GM12874 (cell line): Measurements from ENCODE around the gene TRPV6.

Experiments used
- TF ChIP-seq, protein P1 (sequence below): IDR thresholded peaks from 2 replicates; pipeline ENCODE4 v1.5.1; 2011; ENCODE audit warnings: low read depth, mild to moderate bottlenecking, control low read depth, low read length, moderate library complexity; ENCODE audit not compliant: insufficient read depth

Gene TRPV6

DNA sequence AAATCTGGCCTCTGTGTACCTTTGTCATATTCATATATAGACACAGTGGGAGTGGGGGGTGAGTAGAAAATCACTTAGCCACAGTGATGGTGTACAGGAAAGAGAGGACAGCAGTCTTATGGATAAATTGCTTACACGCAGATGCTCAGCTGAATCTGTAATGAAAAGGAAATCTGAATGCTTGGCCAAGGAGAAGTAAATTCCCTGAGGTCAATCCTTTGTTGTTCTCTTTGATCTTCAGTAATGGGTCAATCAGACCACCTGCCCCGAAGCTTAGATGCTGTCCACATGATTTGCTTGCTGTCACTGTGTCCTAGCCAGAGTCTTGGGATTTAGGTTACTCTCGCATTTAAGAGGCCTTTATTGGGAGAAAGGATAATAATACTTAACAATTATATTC lies 49.1 kb downstream of the TRPV6 start:
- TF ChIP-seq, protein P1, sequence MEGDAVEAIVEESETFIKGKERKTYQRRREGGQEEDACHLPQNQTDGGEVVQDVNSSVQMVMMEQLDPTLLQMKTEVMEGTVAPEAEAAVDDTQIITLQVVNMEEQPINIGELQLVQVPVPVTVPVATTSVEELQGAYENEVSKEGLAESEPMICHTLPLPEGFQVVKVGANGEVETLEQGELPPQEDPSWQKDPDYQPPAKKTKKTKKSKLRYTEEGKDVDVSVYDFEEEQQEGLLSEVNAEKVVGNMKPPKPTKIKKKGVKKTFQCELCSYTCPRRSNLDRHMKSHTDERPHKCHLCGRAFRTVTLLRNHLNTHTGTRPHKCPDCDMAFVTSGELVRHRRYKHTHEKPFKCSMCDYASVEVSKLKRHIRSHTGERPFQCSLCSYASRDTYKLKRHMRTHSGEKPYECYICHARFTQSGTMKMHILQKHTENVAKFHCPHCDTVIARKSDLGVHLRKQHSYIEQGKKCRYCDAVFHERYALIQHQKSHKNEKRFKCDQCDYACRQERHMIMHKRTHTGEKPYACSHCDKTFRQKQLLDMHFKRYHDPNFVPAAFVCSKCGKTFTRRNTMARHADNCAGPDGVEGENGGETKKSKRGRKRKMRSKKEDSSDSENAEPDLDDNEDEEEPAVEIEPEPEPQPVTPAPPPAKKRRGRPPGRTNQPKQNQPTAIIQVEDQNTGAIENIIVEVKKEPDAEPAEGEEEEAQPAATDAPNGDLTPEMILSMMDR, result no peak

- TF ChIP-seq, protein P1, result no peak
Measured at GRCh38 chr7:142835487-142835886, 50.1 kb downstream of the TRPV6 start.

GRCh38 chr7:142833174-142834048 lies 52.1 kb downstream of the TRPV6 start:
- TF ChIP-seq, protein P1, result no peak

- TF ChIP-seq, protein P1, result no peak
Measured at GRCh38 chr7:142832417-142832816, 53.1 kb downstream of the TRPV6 start.

- TF ChIP-seq, protein P1, result no peak
Measured at GRCh38 chr7:142827951-142828500, 57.5 kb downstream of the TRPV6 start.

DNA sequence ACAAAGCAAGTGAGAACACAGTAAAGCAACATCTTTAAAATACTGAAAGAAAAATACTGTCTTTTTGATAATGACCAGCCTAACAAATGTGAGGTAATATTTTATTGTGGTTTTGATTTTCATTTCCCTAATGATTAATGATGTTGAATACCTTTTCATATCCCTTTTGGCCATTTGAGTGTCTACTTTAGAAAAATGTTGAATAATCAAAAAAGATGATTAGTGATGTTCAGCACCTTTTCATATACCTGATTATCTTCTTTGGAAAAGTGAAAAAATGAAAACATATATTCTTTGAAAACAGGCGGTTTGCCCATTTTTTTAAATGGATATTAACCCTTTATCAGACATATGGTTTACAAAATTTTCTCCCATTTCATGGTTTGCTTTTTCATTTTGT lies 62.8 kb downstream of the TRPV6 start:
- TF ChIP-seq, protein P1, result no peak
